ENCODE measurements around the gene HSF2BP.
"Not testable (repeated sequence)": the region's sequence is repeated elsewhere in the genome, so short reads cannot be mapped to it uniquely, and the experiment has no call there.

The HSF2BP gene

GRCh38 chr21:43659136-43660000 lies at the start of gene HSF2BP, which contains the start of gene RRP1B:
Gene HSF2BP (minus strand): TSS chr21:43659488. CDS start chr21:43658096, 1,392 bp downstream.
Gene RRP1B (plus strand): TSS chr21:43659560. CDS start chr21:43659665, 105 bp downstream.
- peak; percentile 79 for DNase-seq (ENCODE audit: low spot score)

GRCh38 chr21:43708745-43709381 lies 49.6 kb upstream of the HSF2BP start:
- DNase-seq (ENCODE audit: low spot score), result no peak

GRCh38 chr21:43707462-43707861 lies 48.2 kb upstream of the HSF2BP start:
- DNase-seq (ENCODE audit: low spot score), result no peak

- peak; percentile 47 for DNase-seq (ENCODE audit: low spot score)
These were observed 44.0 kb upstream of the HSF2BP start for GRCh38 chr21:43703035-43703880.

GRCh38 chr21:43702785-43703034 lies 43.4 kb upstream of the HSF2BP start:
- no peak for DNase-seq (ENCODE audit: low spot score)

- no peak for DNase-seq (ENCODE audit: low spot score)
These were observed 42.9 kb upstream of the HSF2BP start for GRCh38 chr21:43701936-43702784.

GRCh38 chr21:43699933-43700599 lies 40.8 kb upstream of the HSF2BP start:
- DNase-seq (ENCODE audit: low spot score), result no peak

GRCh38 chr21:43699492-43699777 lies 40.1 kb upstream of the HSF2BP start:
- DNase-seq (ENCODE audit: low spot score), result not testable (repeated sequence)

- no peak for DNase-seq (ENCODE audit: low spot score)
These were observed 38.7 kb upstream of the HSF2BP start for GRCh38 chr21:43697758-43698643.

GRCh38 chr21:43696214-43696613 lies 36.9 kb upstream of the HSF2BP start:
- no peak for DNase-seq (ENCODE audit: low spot score)

- no peak for DNase-seq (ENCODE audit: low spot score)
These were observed 35.3 kb upstream of the HSF2BP start for GRCh38 chr21:43694437-43695079.

GRCh38 chr21:43693981-43694380 lies 34.7 kb upstream of the HSF2BP start:
- no peak for DNase-seq (ENCODE audit: low spot score)

GRCh38 chr21:43692949-43693348 lies 33.7 kb upstream of the HSF2BP start:
- no peak for DNase-seq (ENCODE audit: low spot score)

- DNase-seq (ENCODE audit: low spot score), result no peak
These were observed 32.5 kb upstream of the HSF2BP start for GRCh38 chr21:43691801-43692200.

GRCh38 chr21:43691086-43691795 lies 32.0 kb upstream of the HSF2BP start:
- DNase-seq (ENCODE audit: low spot score), result no peak

- no peak for DNase-seq (ENCODE audit: low spot score)
These were observed 31.1 kb upstream of the HSF2BP start for GRCh38 chr21:43690346-43690745.

GRCh38 chr21:43689556-43690337 lies 30.5 kb upstream of the HSF2BP start:
- DNase-seq (ENCODE audit: low spot score), result no peak

GRCh38 chr21:43688906-43689305 lies 29.6 kb upstream of the HSF2BP start:
- no peak for DNase-seq (ENCODE audit: low spot score)
